Esophagus mucosa (tissue), 1 donor: ENCODE results near the gene PIAS4. TPM values are rescaled to one million over a fixed set of nuclear protein-coding genes. Genes with fewer than 3 reads are reported as not detected.
A peak's percentile ranks its signal among the peaks of the same experiment; 100 is the strongest.
"Not testable (repeated sequence)": the region's sequence is repeated elsewhere in the genome, so short reads cannot be mapped to it uniquely, and the experiment has no call there.

Experiments
- ATAC-seq: fragments of 200-7000 bp; cut with Tn5 transposase; one replicate; pipeline ENCODE4 v1.9.1; 2020
- total RNA-seq: library from RNA; stranded (reverse); gene quantifications from one replicate; pipeline ENCODE4 v1.2.4, GENCODE V29; 2023
- donor health status: DM: yes; HTN: yes; CAD: no.

Gene PIAS4
- total RNA-seq, 1 donor from 2014 or later, result 19.3 TPM

GRCh38 chr19:3998667-3999412, 8.7 kb upstream of the PIAS4 start:
- ATAC-seq, result not testable (repeated sequence)

- ATAC-seq, result not testable (repeated sequence)
Observed at GRCh38 chr19:4000798-4001197, 6.7 kb upstream of the PIAS4 start.

GRCh38 chr19:4005436-4005835, 2.1 kb upstream of the PIAS4 start:
- not testable (repeated sequence) for ATAC-seq

- ATAC-seq, result peak; percentile 10
Observed at GRCh38 chr19:4007836-4008539, 452 bp downstream of the PIAS4 start.

GRCh38 chr19:4009990-4010807, 2.7 kb downstream of the PIAS4 start:
- ATAC-seq, result no peak

- ATAC-seq, result no peak
Observed at GRCh38 chr19:4010808-4011110, 3.2 kb downstream of the PIAS4 start.

GRCh38 chr19:4011430-4011829, 3.9 kb downstream of the PIAS4 start:
- not testable (repeated sequence) for ATAC-seq

- ATAC-seq, result no peak
Observed at GRCh38 chr19:4012092-4012974, 4.8 kb downstream of the PIAS4 start.

GRCh38 chr19:4012975-4013634, 5.6 kb downstream of the PIAS4 start:
- ATAC-seq, result no peak

- no peak for ATAC-seq
Observed at GRCh38 chr19:4013886-4014540, 6.5 kb downstream of the PIAS4 start.

- no peak for ATAC-seq
Observed at GRCh38 chr19:4014541-4015491, 7.3 kb downstream of the PIAS4 start.

GRCh38 chr19:4015705-4016402, 8.3 kb downstream of the PIAS4 start:
- ATAC-seq, result no peak

- ATAC-seq, result no peak
Observed at GRCh38 chr19:4016486-4016885, 8.9 kb downstream of the PIAS4 start.

GRCh38 chr19:4016903-4017638, 9.5 kb downstream of the PIAS4 start:
- ATAC-seq, result no peak

GRCh38 chr19:4018140-4018613, 10.6 kb downstream of the PIAS4 start:
- ATAC-seq, result no peak

GRCh38 chr19:4018775-4019504, 11.4 kb downstream of the PIAS4 start:
- ATAC-seq, result no peak

GRCh38 chr19:4019578-4019977, 12.0 kb downstream of the PIAS4 start:
- peak; percentile 13 for ATAC-seq
